SU-DHL-6 (cell line): ENCODE data around the gene ANKRD28.

Source experiments
- H2AFZ ChIP-seq: fragments of 200-600 bp; sonication (generic); 2 replicates; pipeline ENCODE4 v1.6.1; 2014; ENCODE audit warnings: low read depth, mild to moderate bottlenecking, moderate library complexity, mixed read lengths, antibody characterized with exemption, low read length; ENCODE audit not compliant: severe bottlenecking
- H3F3A ChIP-seq: fragments of 200-600 bp; shearing (Covaris generic); 2 replicates; pipeline ENCODE4 v1.6.0; 2016; ENCODE audit warnings: antibody characterized with exemption, mild to moderate bottlenecking; ENCODE audit not compliant: insufficient read depth
- H3K27ac ChIP-seq: fragments of 200-600 bp; sonication (generic); 2 replicates; pipeline ENCODE4 v1.5.1; 2016; ENCODE audit warnings: low read depth, mild to moderate bottlenecking, low read length, moderate library complexity, mixed read lengths
- H3K27me3 ChIP-seq: fragments of 200-600 bp; sonication (generic), shearing (Covaris generic); 2 replicates; pipeline ENCODE4 v1.6.0; 2014; ENCODE audit warnings: mild to moderate bottlenecking, low read length
- H3K36me3 ChIP-seq: fragments of 200-600 bp; sonication (generic); 2 replicates; pipeline ENCODE4 v1.6.1; 2014; ENCODE audit warnings: mild to moderate bottlenecking, low read length, mixed read lengths
- H3K4me2 ChIP-seq: fragments of 300-600, 200-600 bp; shearing (Covaris generic), sonication (generic); 2 replicates; pipeline ENCODE4 v1.6.0; 2014; ENCODE audit warnings: low read length, low read depth, mild to moderate bottlenecking; ENCODE audit not compliant: poor library complexity, severe bottlenecking
- H3K4me3 ChIP-seq: fragments of 200-600 bp; sonication (generic); 2 replicates; pipeline ENCODE4 v1.5.1; 2014; ENCODE audit warnings: antibody characterized with exemption, low read length, mild to moderate bottlenecking, mixed read lengths; ENCODE audit not compliant: insufficient read depth, poor library complexity, severe bottlenecking
- H3K79me2 ChIP-seq: fragments of 200-600 bp; sonication (generic); 2 replicates; pipeline ENCODE4 v1.6.1; 2014; ENCODE audit warnings: mild to moderate bottlenecking, low read length, moderate library complexity; ENCODE audit not compliant: insufficient read depth
- H3K9ac ChIP-seq: fragments of 200-600 bp; sonication (generic); 2 replicates; pipeline ENCODE4 v1.7.0; 2014; ENCODE audit warnings: mild to moderate bottlenecking, low read length
- H3K9me2 ChIP-seq: fragments of 200-600 bp; sonication (generic); replicated peaks from 2 replicates; pipeline ENCODE4 v1.6.1; 2014; ENCODE audit warnings: low read length; ENCODE audit not compliant: insufficient read depth
- H3K9me3 ChIP-seq: fragments of 200-600 bp; sonication (generic); 2 replicates; pipeline ENCODE4 v1.6.1; 2014; ENCODE audit warnings: low read length, mixed read lengths; ENCODE audit not compliant: insufficient read depth
- H4K20me1 ChIP-seq: fragments of 200-600 bp; sonication (generic); 2 replicates; pipeline ENCODE4 v1.6.1; 2014; ENCODE audit warnings: low read depth, mild to moderate bottlenecking, antibody characterized with exemption, low read length, moderate library complexity, mixed read lengths
- CTCF ChIP-seq: fragments of 200-600 bp; sonication (generic); IDR thresholded peaks from one replicate; pipeline ENCODE4 v1.5.1; 2017; ENCODE audit warnings: antibody characterized with exemption, mild to moderate bottlenecking, low read length, moderate library complexity; ENCODE audit not compliant: insufficient read depth, poor library complexity, severe bottlenecking
- EZH2phosphoT487 ChIP-seq: fragments of 200-600 bp; sonication (generic), shearing (Covaris generic); conservative IDR thresholded peaks from 2 replicates; pipeline ENCODE4 v1.6.1; 2018; ENCODE audit warnings: mild to moderate bottlenecking, antibody characterized with exemption, low read length, moderate library complexity, mixed read lengths

The ANKRD28 gene

GRCh38 chr3:15722877-15723623 is 74.7 kb downstream of the ANKRD28 start:
- H3K27ac ChIP-seq, result no peak overlapping the region
- no peak overlapping the region for H3K4me2 ChIP-seq

GRCh38 chr3:15716178-15716577 is 81.6 kb downstream of the ANKRD28 start:
- Histone ChIP-seq H3K79me2 (no peaks in the 10 kb centered on the region), H3K9me3 (no peaks in the 10 kb centered on the region), H3K4me2 (no peak overlapping the region), H2AFZ (no peak overlapping the region), H3F3A (no peaks in the 10 kb centered on the region), H3K27me3 (no peaks in the 10 kb centered on the region), H3K9me2 (no peaks in the 10 kb centered on the region), H3K27ac (no peak overlapping the region), H3K9ac (no peak overlapping the region), H3K36me3 (peaks cover 11% of the 10 kb centered on the region; the same call in 1 of the 2 replicates), H4K20me1 (no peaks in the 10 kb centered on the region), H3K4me3 (no peak overlapping the region)
- no peak for TF ChIP-seq EZH2phosphoT487
- TF ChIP-seq CTCF, result no peak

More at GRCh38 chr3:15722877-15723623, 74.7 kb downstream of the ANKRD28 start:
- Histone ChIP-seq H3K9me2 (no peaks in the 10 kb centered on the region), H3K4me3 (no peak overlapping the region), H3K9me3 (no peaks in the 10 kb centered on the region), H3K27me3 (no peaks in the 10 kb centered on the region), H3K79me2 (no peaks in the 10 kb centered on the region), H2AFZ (no peak overlapping the region), H4K20me1 (no peaks in the 10 kb centered on the region), H3K36me3 (peaks cover 13% of the 10 kb centered on the region; the same call in 1 of the 2 replicates), H3K9ac (no peak overlapping the region), H3F3A (no peaks in the 10 kb centered on the region)
- TF ChIP-seq CTCF (no peak), EZH2phosphoT487 (no peak)

- Histone ChIP-seq H3F3A (no peaks in the 10 kb centered on the region), H3K79me2 (no peaks in the 10 kb centered on the region), H3K9ac (no peak overlapping the region), H4K20me1 (no peaks in the 10 kb centered on the region), H2AFZ (no peak overlapping the region), H3K4me3 (no peak overlapping the region), H3K27ac (no peak overlapping the region), H3K9me3 (no peaks in the 10 kb centered on the region), H3K4me2 (no peak overlapping the region), H3K36me3 (peaks cover 13% of the 10 kb centered on the region; the same call in 1 of the 2 replicates), H3K27me3 (no peaks in the 10 kb centered on the region), H3K9me2 (no peaks in the 10 kb centered on the region)
- TF ChIP-seq CTCF (no peak), EZH2phosphoT487 (no peak)
Observed at GRCh38 chr3:15714448-15714847, 83.3 kb downstream of the ANKRD28 start.
